OCI-LY7 (cell line): Measurements from ENCODE around the gene ZNF284.

Experiments
- EZH2phosphoT487 ChIP-seq: fragments of 200-600 bp; sonication (generic); IDR thresholded peaks from 2 replicates; pipeline ENCODE4 v1.6.1; 2018; ENCODE audit warnings: low read depth, borderline replicate concordance, mild to moderate bottlenecking, mixed run types, antibody characterized with exemption, low read length, moderate library complexity, mixed read lengths
- TF ChIP-seq, protein P1 (sequence below): fragments of 200-600 bp; sonication (generic); conservative IDR thresholded peaks from 2 replicates; pipeline ENCODE4 v1.5.1; 2014; ENCODE audit warnings: mild to moderate bottlenecking, antibody characterized with exemption, low read length, moderate library complexity, mixed read lengths

DNA sequence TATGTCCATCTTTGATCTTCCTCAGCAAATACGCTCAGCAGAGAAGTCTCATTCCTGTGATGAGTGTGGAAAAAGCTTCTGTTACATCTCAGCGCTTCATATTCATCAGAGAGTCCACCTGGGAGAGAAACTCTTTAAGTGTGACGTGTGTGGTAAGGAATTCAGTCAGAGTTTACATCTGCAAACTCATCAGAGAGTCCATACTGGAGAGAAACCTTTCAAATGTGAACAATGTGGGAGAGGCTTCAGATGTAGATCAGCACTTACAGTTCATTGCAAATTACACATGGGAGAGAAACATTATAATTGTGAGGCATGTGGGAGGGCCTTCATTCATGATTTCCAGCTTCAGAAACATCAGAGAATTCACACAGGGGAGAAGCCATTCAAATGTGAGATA lies 5.7 kb upstream of the ZNF284 start:
- TF ChIP-seq, protein P1, sequence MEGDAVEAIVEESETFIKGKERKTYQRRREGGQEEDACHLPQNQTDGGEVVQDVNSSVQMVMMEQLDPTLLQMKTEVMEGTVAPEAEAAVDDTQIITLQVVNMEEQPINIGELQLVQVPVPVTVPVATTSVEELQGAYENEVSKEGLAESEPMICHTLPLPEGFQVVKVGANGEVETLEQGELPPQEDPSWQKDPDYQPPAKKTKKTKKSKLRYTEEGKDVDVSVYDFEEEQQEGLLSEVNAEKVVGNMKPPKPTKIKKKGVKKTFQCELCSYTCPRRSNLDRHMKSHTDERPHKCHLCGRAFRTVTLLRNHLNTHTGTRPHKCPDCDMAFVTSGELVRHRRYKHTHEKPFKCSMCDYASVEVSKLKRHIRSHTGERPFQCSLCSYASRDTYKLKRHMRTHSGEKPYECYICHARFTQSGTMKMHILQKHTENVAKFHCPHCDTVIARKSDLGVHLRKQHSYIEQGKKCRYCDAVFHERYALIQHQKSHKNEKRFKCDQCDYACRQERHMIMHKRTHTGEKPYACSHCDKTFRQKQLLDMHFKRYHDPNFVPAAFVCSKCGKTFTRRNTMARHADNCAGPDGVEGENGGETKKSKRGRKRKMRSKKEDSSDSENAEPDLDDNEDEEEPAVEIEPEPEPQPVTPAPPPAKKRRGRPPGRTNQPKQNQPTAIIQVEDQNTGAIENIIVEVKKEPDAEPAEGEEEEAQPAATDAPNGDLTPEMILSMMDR: no peak
- no peak for TF ChIP-seq EZH2phosphoT487
